Keratinocyte (primary cell): ENCODE results near the gene ZCCHC24. TPM values are rescaled to one million over a fixed set of nuclear protein-coding genes. Genes with fewer than 3 reads are reported as not detected.

Source experiments
- DNase-seq: peaks from one replicate; pipeline ENCODE4 v3.0.0-alpha.2; 2011; ENCODE audit warnings: low read depth, missing footprints, low spot score
- FAIRE-seq: peaks from 2 replicates; lab custom pipeline; 2011; peaks lifted over from hg19 to GRCh38; lab: Jason Lieb, UNC
- H2AFZ ChIP-seq: 2 replicates; pipeline ENCODE4 v1.6.0; 2012; ENCODE audit warnings: low read length, control low read depth, inconsistent platforms; ENCODE audit not compliant: control insufficient read depth
- H3K27ac ChIP-seq: 2 replicates; pipeline ENCODE4 v1.5.1; 2011; ENCODE audit warnings: low read length; ENCODE audit not compliant: control insufficient read depth, insufficient read depth
- H3K27me3 ChIP-seq: 3 replicates; pipeline ENCODE4 v1.6.0; 2011; ENCODE audit warnings: low read length; ENCODE audit not compliant: control insufficient read depth, insufficient read depth; ENCODE audit errors: extremely low read depth
- H3K36me3 ChIP-seq, 2 experiments: 2 replicates in 1 of 2; 3 replicates in 1 of 2; pipeline ENCODE4 v1.5.1; 2011; ENCODE audit warnings: low read length in 2 of 2, mild to moderate bottlenecking in 1 of 2; ENCODE audit not compliant: control insufficient read depth in 2 of 2, insufficient read depth in 2 of 2; ENCODE audit errors: extremely low read depth in 1 of 2
- H3K4me1 ChIP-seq: 3 replicates; pipeline ENCODE4 v1.5.1; 2011; ENCODE audit warnings: low read length; ENCODE audit not compliant: control insufficient read depth, insufficient read depth; ENCODE audit errors: extremely low read depth
- H3K4me2 ChIP-seq: 3 replicates; pipeline ENCODE4 v1.6.0; 2011; ENCODE audit warnings: low read depth, low read length; ENCODE audit not compliant: control insufficient read depth, insufficient read depth; ENCODE audit errors: extremely low read depth
- H3K4me3 ChIP-seq, 3 experiments: fragments of 200-600 bp in 1 of 3; sonication (generic) in 1 of 3; 2 replicates in 2 of 3; 3 replicates in 1 of 3; pipeline ENCODE4 v1.5.1; 2011 to 2016; ENCODE audit warnings: low read length in 3 of 3, mild to moderate bottlenecking in 3 of 3, control low read depth in 2 of 3, inconsistent platforms in 1 of 3, low read depth in 1 of 3, mixed read lengths in 1 of 3, mixed run types in 1 of 3, moderate library complexity in 1 of 3; ENCODE audit not compliant: control insufficient read depth in 2 of 3, insufficient read depth in 2 of 3; ENCODE audit errors: extremely low read depth in 1 of 3
- H3K79me2 ChIP-seq: 2 replicates; pipeline ENCODE4 v1.6.0; 2012; ENCODE audit warnings: low read length; ENCODE audit not compliant: control insufficient read depth, insufficient read depth
- H3K9ac ChIP-seq: 3 replicates; pipeline ENCODE4 v1.6.0; 2011; ENCODE audit warnings: low read length; ENCODE audit not compliant: control insufficient read depth, insufficient read depth; ENCODE audit errors: extremely low read depth
- H3K9me1 ChIP-seq: 3 replicates; pipeline ENCODE4 v1.6.0; 2011; ENCODE audit warnings: low read length; ENCODE audit not compliant: control insufficient read depth, insufficient read depth; ENCODE audit errors: extremely low read depth
- H3K9me3 ChIP-seq: 2 replicates; pipeline ENCODE4 v1.5.1; 2012; ENCODE audit warnings: low read depth, low read length; ENCODE audit not compliant: control insufficient read depth
- H4K20me1 ChIP-seq: 3 replicates; pipeline ENCODE4 v1.6.0; 2011; ENCODE audit warnings: low read length; ENCODE audit not compliant: control insufficient read depth, insufficient read depth; ENCODE audit errors: extremely low read depth
- EZH2 ChIP-seq: IDR thresholded peaks from one replicate; pipeline ENCODE4 v1.6.1; 2012; ENCODE audit warnings: inconsistent platforms, mild to moderate bottlenecking, low read length, moderate library complexity
- dilution Hi-C: fragments of 300-500 bp; cut with MboI; formaldehyde crosslinking; loops from one replicate; pipeline ENCODE4 v1.7.0; 2020; ENCODE audit warnings: low sequenced_read_pairs; ENCODE audit not compliant: extremely low pct_ligation_motif_present
- polyA plus RNA-seq, 5 experiments: library from polyadenylated mRNA; depleted of rRNA in 3 of 5; stranded (reverse) in 3 of 5; stranded (forward) in 1 of 5; unstranded in 1 of 5; fragments of >200 nt; gene quantifications; 1 replicate in 1 of 5; 2 replicates in 3 of 5; 3 replicates in 1 of 5; pipeline versions ENCODE4 v1.2.1 to v1.2.3, GENCODE V29; 2011 to 2012; ENCODE audit warnings: missing spikeins in 2 of 5, low read depth in 1 of 5, low replicate concordance in 1 of 5
- TF ChIP-seq, protein P1 (sequence below), 3 experiments: IDR thresholded peaks in 1 of 3; conservative IDR thresholded peaks in 1 of 3; optimal IDR thresholded peaks in 1 of 3; 2 replicates in 2 of 3; 3 replicates in 1 of 3; pipeline versions ENCODE3 to v1.5.1; 2011; ENCODE audit warnings: low read length in 3 of 3, mild to moderate bottlenecking in 3 of 3, moderate library complexity in 2 of 3, control low read depth in 1 of 3, inconsistent platforms in 1 of 3; ENCODE audit not compliant: insufficient read depth in 2 of 3; ENCODE audit errors: extremely low read depth in 1 of 3

The ZCCHC24 gene
- polyA plus RNA-seq, 1 donor (not counting 4 experiments of a cell fraction or from before 2014, with no cell fraction given) = 0.96 TPM

- FAIRE-seq = no peak
Measured at GRCh38 chr10:79397575-79398303, 47.7 kb downstream of the ZCCHC24 start.

DNA sequence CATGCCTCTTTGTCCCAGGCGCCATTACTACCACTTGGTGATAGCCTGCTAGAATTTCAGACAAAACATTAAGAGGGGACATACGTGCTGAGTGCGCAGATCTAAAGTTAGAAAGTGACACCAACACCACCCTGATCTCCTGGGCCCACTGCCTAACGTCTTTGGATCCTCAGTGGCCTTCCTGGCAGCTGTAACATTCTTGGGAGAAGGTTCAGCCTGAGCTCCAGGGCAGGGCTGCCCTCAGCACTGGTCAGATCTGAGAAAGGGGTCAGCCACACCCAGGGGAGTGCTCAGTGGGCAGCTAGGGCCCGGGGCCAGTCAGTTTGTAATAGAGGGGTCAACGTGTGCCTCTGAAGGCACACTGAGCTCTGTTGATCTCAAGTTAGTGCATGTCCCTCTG lies 48.4 kb downstream of the ZCCHC24 start:
- no peaks in the 10 kb centered on the region for H3K4me1 ChIP-seq
- no peaks in the 10 kb centered on the region for H3K9me1 ChIP-seq
- no peak overlapping the region for H3K9ac ChIP-seq
- FAIRE-seq (no peak), DNase-seq (no peak)
- no peak overlapping the region for H3K4me3 ChIP-seq
- dilution Hi-C loops = no loop called here
- H4K20me1 ChIP-seq = no peaks in the 10 kb centered on the region
- no peaks in the 10 kb centered on the region for H3K27me3 ChIP-seq
- H2AFZ ChIP-seq = no peak overlapping the region
- H3K79me2 ChIP-seq = no peaks in the 10 kb centered on the region
- no peak overlapping the region for H3K4me2 ChIP-seq
- no peak overlapping the region for H3K27ac ChIP-seq
- no peaks in the 10 kb centered on the region for H3K36me3 ChIP-seq
- no peak for TF ChIP-seq EZH2
- TF ChIP-seq, protein P1, sequence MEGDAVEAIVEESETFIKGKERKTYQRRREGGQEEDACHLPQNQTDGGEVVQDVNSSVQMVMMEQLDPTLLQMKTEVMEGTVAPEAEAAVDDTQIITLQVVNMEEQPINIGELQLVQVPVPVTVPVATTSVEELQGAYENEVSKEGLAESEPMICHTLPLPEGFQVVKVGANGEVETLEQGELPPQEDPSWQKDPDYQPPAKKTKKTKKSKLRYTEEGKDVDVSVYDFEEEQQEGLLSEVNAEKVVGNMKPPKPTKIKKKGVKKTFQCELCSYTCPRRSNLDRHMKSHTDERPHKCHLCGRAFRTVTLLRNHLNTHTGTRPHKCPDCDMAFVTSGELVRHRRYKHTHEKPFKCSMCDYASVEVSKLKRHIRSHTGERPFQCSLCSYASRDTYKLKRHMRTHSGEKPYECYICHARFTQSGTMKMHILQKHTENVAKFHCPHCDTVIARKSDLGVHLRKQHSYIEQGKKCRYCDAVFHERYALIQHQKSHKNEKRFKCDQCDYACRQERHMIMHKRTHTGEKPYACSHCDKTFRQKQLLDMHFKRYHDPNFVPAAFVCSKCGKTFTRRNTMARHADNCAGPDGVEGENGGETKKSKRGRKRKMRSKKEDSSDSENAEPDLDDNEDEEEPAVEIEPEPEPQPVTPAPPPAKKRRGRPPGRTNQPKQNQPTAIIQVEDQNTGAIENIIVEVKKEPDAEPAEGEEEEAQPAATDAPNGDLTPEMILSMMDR (optimal IDR thresholded peaks at IDR 0.05 in 1 of 3, IDR thresholded peaks at IDR 0.05 in 1 of 3, conservative IDR thresholded peaks at IDR 0.05 in 1 of 3; ENCODE audit: extremely low read depth in 1 of 3, insufficient read depth in 2 of 3, low read length in 3 of 3) = no peak
- no peaks in the 10 kb centered on the region for H3K9me3 ChIP-seq

More at GRCh38 chr10:79397575-79398303, 47.7 kb downstream of the ZCCHC24 start:
- Histone ChIP-seq H3K4me3 (no peak overlapping the region), H3K4me2 (no peak overlapping the region), H3K9ac (no peak overlapping the region), H3K9me3 (no peaks in the 10 kb centered on the region), H2AFZ (no peak overlapping the region), H3K9me1 (no peaks in the 10 kb centered on the region), H3K27ac (no peak overlapping the region), H3K36me3 (no peaks in the 10 kb centered on the region), H4K20me1 (no peaks in the 10 kb centered on the region), H3K27me3 (no peaks in the 10 kb centered on the region), H3K4me1 (no peaks in the 10 kb centered on the region), H3K79me2 (no peaks in the 10 kb centered on the region)
- TF ChIP-seq, protein P1 (optimal IDR thresholded peaks at IDR 0.05 in 1 of 3, IDR thresholded peaks at IDR 0.05 in 1 of 3, conservative IDR thresholded peaks at IDR 0.05 in 1 of 3; ENCODE audit: extremely low read depth in 1 of 3, insufficient read depth in 2 of 3, low read length in 3 of 3) = no peak
- TF ChIP-seq EZH2 = no peak
- dilution Hi-C loops = no loop called here
- DNase-seq = no peak
